Measurements from ENCODE around the gene TNNI3K. TPM values are rescaled to one million over a fixed set of nuclear protein-coding genes. Genes with fewer than 3 reads are reported as not detected.

The TNNI3K gene
- total RNA-seq, 1 experiment from 2014 or later: 0.49 TPM

DNA sequence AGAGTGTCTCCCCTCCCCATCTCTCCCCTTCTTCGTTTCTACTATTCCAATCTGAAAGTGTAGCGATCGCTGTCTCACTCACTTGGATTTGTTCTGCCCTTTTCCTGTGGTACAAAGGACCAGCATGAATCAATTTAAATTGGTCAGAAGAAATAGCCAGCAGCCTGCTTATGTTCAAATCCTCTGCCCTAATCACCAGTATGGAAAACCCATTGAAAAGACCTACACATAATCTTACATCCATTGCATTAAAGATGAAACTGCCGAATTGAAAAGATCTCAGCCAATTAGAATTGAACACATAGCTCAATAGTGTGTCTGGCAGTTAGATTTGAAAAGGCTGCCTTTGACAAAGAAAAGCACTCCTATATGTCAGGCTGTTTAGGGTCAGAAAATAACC is 122.6 kb downstream of the TNNI3K start:
- H3K9me3 ChIP-seq (ENCODE audit: control insufficient read depth in 1 of 2, insufficient read depth in 1 of 2, low read depth in 1 of 2, low read length in 2 of 2): no peaks in the 10 kb centered on the region
- CTCF ChIA-PET: no interaction called here
- no peak overlapping the region for H3K4me3 ChIP-seq (replicated peaks in 1 of 2; ENCODE audit: low read depth in 1 of 2, low read length in 2 of 2)
- no peak overlapping the region for H3K9ac ChIP-seq (ENCODE audit: low read length)
- H3K27me3 ChIP-seq (ENCODE audit: insufficient read depth, low read length): no peaks in the 10 kb centered on the region
- H3K4me1 ChIP-seq (ENCODE audit: control insufficient read depth in 1 of 2, insufficient read depth in 2 of 2, low read length in 2 of 2): no peaks in the 10 kb centered on the region
- POLR2A ChIA-PET: no interaction called here
- H3K4me2 ChIP-seq (ENCODE audit: low read length): no peak overlapping the region
- RAD21 ChIA-PET (ENCODE audit: low non-redundant PET in 1 of 2, low total read pairs in 2 of 2, uncharacterized antibody in 2 of 2, unreplicated experiment in 2 of 2): no interaction called here
- ATAC-seq (no peak), DNase-seq (ENCODE audit: low read depth, low spot score) (no peak)
- TF ChIP-seq, protein P1, sequence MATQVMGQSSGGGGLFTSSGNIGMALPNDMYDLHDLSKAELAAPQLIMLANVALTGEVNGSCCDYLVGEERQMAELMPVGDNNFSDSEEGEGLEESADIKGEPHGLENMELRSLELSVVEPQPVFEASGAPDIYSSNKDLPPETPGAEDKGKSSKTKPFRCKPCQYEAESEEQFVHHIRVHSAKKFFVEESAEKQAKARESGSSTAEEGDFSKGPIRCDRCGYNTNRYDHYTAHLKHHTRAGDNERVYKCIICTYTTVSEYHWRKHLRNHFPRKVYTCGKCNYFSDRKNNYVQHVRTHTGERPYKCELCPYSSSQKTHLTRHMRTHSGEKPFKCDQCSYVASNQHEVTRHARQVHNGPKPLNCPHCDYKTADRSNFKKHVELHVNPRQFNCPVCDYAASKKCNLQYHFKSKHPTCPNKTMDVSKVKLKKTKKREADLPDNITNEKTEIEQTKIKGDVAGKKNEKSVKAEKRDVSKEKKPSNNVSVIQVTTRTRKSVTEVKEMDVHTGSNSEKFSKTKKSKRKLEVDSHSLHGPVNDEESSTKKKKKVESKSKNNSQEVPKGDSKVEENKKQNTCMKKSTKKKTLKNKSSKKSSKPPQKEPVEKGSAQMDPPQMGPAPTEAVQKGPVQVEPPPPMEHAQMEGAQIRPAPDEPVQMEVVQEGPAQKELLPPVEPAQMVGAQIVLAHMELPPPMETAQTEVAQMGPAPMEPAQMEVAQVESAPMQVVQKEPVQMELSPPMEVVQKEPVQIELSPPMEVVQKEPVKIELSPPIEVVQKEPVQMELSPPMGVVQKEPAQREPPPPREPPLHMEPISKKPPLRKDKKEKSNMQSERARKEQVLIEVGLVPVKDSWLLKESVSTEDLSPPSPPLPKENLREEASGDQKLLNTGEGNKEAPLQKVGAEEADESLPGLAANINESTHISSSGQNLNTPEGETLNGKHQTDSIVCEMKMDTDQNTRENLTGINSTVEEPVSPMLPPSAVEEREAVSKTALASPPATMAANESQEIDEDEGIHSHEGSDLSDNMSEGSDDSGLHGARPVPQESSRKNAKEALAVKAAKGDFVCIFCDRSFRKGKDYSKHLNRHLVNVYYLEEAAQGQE (IDR thresholded peaks at IDR 0.05; ENCODE audit: low read depth): no peak
- TF ChIP-seq POLR2A (IDR thresholded peaks at IDR 0.05; ENCODE audit: borderline replicate concordance, extremely low read depth, insufficient read depth, insufficient read length) (no peak), EGR1 (IDR thresholded peaks at IDR 0.05; ENCODE audit: low read depth) (no peak), ZNF274 (IDR thresholded peaks at IDR 0.05; ENCODE audit: low read depth, low read length) (no peak), ELF1 (IDR thresholded peaks at IDR 0.05; ENCODE audit: borderline replicate concordance, low read depth) (no peak), EZH2phosphoT487 (IDR thresholded peaks at IDR 0.05; ENCODE audit: borderline replicate concordance) (no peak), SIN3A (IDR thresholded peaks at IDR 0.05; ENCODE audit: low read depth) (no peak), SP1 (IDR thresholded peaks at IDR 0.05; ENCODE audit: low read depth) (no peak), CBX3 (IDR thresholded peaks at IDR 0.05; ENCODE audit: low read depth) (no peak), POLR2AphosphoS5 (IDR thresholded peaks at IDR 0.05; ENCODE audit: low read depth, low read length) (no peak), ZFX (IDR thresholded peaks at IDR 0.05) (no peak), FOSL1 (IDR thresholded peaks at IDR 0.05; ENCODE audit: low read depth) (no peak), TCF7L2 (IDR thresholded peaks at IDR 0.05; ENCODE audit: borderline replicate concordance, extremely low read depth, insufficient read depth, insufficient read length) (no peak)
- TF ChIP-seq, protein P2, sequence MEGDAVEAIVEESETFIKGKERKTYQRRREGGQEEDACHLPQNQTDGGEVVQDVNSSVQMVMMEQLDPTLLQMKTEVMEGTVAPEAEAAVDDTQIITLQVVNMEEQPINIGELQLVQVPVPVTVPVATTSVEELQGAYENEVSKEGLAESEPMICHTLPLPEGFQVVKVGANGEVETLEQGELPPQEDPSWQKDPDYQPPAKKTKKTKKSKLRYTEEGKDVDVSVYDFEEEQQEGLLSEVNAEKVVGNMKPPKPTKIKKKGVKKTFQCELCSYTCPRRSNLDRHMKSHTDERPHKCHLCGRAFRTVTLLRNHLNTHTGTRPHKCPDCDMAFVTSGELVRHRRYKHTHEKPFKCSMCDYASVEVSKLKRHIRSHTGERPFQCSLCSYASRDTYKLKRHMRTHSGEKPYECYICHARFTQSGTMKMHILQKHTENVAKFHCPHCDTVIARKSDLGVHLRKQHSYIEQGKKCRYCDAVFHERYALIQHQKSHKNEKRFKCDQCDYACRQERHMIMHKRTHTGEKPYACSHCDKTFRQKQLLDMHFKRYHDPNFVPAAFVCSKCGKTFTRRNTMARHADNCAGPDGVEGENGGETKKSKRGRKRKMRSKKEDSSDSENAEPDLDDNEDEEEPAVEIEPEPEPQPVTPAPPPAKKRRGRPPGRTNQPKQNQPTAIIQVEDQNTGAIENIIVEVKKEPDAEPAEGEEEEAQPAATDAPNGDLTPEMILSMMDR (IDR thresholded peaks at IDR 0.05 in 2 of 3, conservative IDR thresholded peaks at IDR 0.05 in 1 of 3; ENCODE audit: borderline replicate concordance in 1 of 3, insufficient read depth in 1 of 3, low read depth in 2 of 3, low read length in 2 of 3): no peak
- TF ChIP-seq, protein P3, sequence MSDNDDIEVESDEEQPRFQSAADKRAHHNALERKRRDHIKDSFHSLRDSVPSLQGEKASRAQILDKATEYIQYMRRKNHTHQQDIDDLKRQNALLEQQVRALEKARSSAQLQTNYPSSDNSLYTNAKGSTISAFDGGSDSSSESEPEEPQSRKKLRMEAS (IDR thresholded peaks at IDR 0.05): no peak
- TF ChIP-seq, protein P4, sequence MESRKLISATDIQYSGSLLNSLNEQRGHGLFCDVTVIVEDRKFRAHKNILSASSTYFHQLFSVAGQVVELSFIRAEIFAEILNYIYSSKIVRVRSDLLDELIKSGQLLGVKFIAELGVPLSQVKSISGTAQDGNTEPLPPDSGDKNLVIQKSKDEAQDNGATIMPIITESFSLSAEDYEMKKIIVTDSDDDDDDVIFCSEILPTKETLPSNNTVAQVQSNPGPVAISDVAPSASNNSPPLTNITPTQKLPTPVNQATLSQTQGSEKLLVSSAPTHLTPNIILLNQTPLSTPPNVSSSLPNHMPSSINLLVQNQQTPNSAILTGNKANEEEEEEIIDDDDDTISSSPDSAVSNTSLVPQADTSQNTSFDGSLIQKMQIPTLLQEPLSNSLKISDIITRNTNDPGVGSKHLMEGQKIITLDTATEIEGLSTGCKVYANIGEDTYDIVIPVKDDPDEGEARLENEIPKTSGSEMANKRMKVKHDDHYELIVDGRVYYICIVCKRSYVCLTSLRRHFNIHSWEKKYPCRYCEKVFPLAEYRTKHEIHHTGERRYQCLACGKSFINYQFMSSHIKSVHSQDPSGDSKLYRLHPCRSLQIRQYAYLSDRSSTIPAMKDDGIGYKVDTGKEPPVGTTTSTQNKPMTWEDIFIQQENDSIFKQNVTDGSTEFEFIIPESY (IDR thresholded peaks at IDR 0.05; ENCODE audit: extremely low read depth, insufficient replicate concordance, low read length): no peak
- H3K79me2 ChIP-seq (ENCODE audit: insufficient read depth, low read length): no peaks in the 10 kb centered on the region
- H2AFZ ChIP-seq (ENCODE audit: low read depth, low read length, poor library complexity, severe bottlenecking): no peak overlapping the region
- BruUV-seq (replicated peaks): no TSS peak
- H4K20me1 ChIP-seq (ENCODE audit: insufficient read depth): no peaks in the 10 kb centered on the region
- intact Hi-C loops (cut with micrococcal nuclease): no loop called here
- no peak overlapping the region for H3K27ac ChIP-seq (ENCODE audit: low read depth, low read length)
- no peaks in the 10 kb centered on the region for H3K36me3 ChIP-seq (ENCODE audit: control insufficient read depth in 1 of 2, insufficient read depth in 2 of 2, low read length in 2 of 2)
- no peaks in the 10 kb centered on the region for H3K9me2 ChIP-seq (ENCODE audit: insufficient read depth)
